Activated CD8-positive, alpha-beta memory T cell treated with anti-CD3 and anti-CD28 coated beads, Interleukin-2, amount 50 U/mL, for 48 hours (primary cell): ENCODE data around the gene SUSD4.
A peak's percentile ranks its signal among the peaks of the same experiment; 100 is the strongest.

Source experiments
- DNase-seq: peaks from one replicate; pipeline ENCODE4 v3.0.0-alpha.2; 2020

The SUSD4 gene

DNA sequence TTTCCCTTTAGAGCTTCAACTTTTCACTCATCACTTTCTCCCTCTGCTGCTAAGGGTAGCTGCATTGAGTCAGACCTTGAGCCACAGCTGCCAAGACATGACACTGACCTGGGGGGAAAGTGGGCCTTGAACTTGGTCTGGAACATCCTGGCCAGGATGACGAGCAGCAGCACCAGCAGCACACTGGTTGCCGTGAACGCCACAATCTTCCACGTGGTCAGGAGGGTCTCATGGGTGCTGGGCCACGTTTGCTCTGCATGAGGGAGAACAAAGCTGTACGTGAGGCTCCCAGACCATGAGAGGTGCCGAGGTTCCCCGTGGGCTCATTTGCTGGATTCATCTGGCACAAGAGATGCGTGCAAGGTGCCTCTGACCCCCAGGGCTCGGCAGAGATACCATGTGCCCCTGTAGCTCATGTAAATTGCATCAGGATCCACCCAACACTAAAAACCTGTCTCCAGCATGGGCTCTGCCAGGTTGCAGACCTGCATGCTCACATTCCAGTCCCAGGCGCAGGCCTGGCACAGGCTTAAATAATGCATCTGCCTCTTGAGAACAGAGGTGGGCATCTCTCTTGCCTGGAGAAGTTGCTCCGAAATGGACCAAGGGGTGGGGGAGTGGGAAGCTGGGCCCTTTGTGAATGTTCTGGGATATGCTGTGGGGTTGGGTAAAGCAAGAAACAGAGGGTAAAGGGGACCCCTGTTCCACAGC lies 136.3 kb downstream of the SUSD4 start:
- DNase-seq: peak; percentile 46

DNA sequence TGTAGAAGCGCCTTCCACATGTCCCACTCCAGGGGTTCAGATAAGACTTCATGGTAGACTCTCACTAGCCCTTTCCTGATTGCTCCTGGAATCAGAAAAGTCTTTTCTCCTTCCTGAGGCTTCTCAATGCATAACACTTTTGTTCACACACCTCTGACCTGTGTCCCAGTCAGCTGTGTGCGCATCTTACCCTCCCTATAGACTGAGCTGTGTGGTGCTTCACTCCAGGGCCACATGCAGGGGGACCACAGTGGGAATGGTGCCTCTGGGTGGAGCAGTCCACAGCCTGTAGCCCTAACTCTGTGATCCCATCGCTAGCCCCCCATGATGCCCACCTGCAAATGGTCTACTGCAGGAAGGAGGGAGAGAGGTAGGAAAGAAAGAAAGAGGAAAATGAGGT lies 136.9 kb downstream of the SUSD4 start:
- peak; percentile 36 for DNase-seq

DNA sequence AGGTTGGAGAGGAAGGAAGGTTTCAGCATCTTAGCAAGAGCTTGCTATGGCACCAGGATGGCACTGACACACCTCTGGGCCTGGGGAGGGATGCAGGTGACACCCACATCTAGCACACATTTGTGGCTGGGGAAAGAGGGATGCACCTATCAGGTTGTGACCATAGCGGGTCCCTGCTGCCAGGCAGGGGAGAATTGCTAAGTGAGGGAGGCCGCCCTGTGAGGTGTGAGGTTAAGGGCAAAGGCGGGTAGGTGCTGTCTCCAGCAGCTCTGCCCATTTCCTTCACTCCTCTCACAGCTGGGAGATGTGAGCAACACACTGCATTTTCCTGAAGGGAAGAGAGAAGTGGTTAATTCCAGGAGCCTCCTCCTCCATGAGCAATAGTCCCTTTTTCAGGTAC lies 137.7 kb downstream of the SUSD4 start:
- DNase-seq: peak; percentile 44

DNA sequence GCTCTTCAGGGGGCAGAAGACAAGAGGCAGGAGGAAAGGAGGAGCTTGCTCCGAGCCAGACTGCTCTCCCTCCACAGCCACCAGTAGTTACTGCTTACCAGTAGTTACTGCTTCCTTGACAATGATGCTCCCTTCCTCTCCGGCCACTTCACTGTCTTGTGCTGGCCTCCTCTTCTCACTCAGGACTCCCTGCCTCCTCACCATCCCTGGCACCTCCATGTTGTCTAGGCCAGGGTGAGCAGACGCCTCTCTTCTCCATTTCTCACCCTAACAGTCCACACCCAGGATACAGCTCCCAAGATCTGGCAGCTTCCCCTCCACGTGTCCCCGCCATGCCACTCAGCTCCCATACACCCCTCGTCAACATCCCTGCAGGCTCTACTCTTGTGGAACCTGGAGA lies 138.5 kb downstream of the SUSD4 start:
- peak; percentile 34 for DNase-seq

DNA sequence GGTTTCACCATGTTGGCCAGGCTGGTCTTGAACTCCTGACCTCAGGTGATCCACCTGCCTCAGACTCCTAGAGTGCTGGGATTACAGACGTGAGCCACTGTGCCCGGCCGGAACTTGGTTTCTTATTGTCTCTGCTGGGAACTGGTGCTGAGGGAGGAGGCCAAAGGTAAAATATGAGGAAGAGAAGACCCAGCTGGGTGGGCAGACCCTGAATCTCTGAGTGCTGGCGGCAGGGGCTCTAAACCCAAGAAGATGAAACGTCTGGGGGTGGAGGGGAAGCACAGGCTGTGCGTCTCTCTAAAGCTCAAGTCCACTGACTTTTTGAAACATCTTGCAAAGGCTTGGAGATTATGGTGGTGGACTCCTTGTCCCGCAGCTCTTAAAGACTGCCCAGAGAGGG lies 138.9 kb downstream of the SUSD4 start:
- peak; percentile 18 for DNase-seq

DNA sequence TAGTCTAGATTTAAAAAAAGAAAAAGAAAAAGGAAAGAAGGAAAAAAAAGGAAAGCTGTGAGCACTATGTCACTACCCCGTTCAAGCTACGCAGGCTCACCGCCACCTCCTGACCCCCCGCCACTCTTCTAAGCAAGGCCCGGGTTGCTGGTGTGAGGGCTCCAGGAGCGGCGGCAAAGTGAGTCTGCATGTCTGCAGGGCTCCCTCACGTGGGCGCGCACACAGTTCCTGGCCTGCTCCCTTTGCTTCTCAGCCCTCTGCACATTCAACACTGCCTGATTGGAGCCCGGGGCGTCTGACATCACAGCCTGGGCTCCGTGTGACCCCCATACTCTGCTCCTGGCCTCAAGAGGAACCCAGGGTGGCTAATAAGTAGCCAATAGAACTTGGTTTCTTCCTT lies 139.5 kb downstream of the SUSD4 start:
- peak; percentile 18 for DNase-seq

DNA sequence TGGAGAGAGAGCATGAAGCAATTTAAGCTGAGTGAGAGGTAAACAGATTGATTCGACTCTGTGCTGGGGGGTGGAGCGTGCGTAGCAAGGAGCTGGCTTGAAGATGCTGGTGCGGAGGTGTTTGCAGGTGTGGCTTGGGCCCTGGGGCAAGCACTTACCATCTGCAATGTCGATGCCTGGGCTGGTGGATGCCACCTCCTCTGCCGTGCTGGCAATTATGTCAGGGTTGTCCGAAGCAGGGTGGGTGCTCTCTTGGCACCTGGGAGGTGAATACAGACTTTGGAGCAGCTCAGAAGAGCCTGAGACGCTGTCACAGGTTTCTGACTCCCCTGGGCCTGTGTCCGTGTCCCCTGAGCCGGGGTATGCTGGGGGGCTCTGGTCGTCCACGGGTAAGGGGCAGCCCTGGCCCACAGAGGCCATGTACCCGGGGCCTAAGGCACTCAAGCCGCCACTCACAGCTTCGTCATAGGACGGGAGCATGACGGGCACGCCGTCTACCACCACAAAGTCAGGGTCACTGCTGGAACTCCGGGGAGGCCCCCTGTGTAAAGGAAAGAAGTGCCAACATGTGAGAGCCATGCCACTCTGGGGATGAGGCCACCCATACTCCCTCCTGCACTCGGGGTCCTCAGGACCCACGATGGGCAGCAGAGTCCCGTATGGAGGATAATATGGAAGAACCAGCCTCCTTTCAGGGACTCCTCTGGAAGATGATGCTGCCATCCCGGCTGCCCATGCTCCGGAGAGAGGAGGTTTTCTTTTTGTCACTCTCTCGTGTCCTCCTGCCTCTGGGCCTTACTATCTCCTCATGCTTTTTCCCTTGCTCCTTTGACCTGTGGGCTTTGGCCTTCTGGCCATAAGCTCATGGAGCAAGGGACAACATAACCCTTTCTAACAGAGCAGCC lies 140.6 kb downstream of the SUSD4 start:
- DNase-seq: peak; percentile 38

DNA sequence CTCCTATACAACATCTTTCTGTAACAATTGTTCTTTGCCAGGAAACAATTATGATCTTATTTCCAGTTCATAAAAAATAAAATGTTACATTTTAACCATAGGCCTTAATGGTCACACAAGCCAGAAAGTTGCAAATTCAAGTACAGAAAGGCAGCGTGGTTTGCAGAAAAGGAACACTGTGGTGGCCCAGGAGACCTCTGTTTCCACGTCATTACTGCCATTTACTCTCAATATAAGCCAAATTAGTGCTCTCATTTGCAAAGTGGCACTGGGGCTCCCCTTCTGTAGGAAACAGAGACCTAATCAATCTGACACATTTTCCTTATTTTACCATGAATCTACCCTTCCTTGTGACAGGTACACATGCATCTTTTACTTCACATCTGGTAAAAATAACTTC lies 141.6 kb downstream of the SUSD4 start:
- no peak for DNase-seq

DNA sequence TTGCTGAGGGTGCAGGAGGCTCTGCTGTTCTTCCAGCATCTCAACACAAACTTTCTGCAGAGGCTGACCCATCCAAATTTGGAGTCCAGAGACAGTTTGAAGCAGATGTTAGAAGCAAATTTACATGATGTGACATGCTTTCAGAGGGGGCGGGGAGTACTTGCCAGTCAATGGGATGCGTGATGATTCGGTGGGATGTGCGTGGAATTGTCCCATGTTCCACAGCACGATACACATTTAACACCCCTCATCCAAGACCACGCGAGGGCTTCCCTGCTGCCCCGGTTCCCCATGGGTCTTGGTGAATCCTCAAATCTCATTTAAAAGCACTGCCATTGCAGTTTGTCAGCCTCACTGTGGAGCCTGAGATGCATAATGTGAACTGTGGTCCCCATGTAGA lies 142.3 kb downstream of the SUSD4 start:
- DNase-seq: no peak

DNA sequence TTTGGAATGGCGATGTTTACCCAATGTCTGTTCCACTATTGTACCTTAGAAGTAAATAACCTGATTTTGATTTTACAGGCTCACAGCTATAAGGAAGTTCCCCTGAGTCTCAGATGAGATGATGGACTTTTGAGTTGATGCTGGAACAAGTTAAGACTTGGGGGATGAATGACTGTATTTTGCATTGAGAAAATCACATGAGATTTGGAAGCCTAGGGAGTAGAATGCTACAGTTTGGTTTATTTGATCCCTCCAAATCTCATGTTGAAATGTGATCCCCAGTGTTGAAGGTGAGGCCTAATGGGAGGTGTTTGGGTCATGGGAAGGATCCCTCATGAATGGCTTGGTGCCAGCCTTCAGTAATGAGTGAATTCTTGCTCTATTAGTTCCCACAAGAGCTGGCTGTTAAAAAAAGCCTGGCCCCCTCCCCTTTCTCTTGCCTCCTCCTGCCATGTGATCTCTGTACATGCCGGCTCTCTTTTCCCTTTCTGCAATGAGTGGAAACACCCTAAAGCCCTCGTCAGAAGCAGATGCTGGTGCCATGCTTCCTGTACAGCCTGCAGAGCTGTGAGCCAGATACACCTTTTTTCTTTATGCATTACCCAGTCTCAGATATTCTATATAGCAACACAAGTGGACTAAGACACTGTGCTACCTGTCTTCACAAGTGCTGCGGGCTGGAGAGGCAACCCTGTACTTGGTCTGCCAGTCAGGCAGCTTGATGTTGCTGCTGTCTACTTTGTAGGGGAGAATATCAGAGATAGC lies 143.9 kb downstream of the SUSD4 start:
- no peak for DNase-seq

DNA sequence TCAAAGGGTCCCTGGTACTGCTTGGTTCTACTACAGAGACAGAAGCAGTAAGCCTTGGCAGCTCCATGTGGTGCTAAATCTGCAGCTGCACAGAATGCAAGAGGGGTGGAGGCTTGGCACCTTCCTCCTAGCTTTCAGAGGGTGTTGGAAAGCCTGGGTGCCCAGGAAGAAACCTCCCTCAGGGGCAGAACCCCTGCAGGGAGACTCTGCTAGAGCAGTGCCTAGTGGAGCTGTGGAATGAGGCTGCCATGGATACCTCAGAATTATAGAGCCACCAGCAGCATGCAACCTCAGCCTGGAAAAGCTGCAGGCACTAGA lies 144.7 kb downstream of the SUSD4 start:
- DNase-seq: no peak

DNA sequence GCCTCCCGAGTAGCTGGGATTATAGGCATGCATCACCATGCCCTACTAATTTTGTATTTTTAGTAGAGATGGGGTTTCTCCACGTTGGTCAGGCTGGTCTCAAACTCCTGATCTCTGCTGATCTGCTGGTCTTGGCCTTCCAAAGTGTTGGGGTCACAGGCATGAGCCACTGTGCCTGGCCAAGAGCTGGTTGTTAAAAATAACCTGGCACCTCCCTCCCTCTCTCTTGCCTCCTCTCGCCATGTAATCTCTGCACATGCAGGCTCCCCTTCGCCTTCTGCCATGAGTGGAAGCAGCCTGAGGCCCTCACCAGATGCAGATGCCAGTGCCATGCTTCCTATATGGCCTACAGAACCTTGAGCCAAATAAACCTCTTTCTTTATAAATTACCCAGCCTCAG lies 146.2 kb downstream of the SUSD4 start:
- no peak for DNase-seq

DNA sequence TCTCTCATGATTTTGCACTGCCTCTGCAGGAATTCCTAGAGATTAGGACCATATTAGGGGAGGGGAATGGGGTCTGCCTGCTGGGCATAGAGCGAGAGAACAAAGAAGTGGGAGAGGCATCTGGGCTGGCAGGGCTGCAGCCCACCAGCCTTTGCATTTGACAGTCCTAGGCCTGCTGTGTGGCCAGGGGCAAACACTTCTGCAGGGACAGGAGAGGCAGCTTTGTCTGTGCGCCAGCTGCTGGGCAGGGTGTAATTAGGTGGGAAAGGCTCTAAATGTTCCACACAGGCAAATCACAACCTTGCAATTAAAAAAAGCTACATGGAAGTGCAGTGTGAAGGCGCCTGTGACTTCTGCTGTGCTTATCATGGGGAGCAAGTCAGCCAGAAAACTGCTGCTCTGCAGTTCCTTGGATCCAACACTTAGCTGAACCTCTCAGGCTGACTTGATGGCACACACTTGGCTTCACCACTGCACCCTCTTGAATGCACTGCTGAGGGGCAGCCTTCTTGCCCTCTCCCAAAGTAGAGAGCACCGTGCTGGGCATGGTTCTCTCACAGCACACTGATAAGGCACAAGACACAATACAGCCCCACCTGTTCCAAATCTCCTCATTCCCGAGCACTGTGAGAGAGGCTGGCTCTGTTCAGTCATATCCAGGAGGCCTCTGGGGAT lies 147.3 kb downstream of the SUSD4 start:
- no peak for DNase-seq

DNA sequence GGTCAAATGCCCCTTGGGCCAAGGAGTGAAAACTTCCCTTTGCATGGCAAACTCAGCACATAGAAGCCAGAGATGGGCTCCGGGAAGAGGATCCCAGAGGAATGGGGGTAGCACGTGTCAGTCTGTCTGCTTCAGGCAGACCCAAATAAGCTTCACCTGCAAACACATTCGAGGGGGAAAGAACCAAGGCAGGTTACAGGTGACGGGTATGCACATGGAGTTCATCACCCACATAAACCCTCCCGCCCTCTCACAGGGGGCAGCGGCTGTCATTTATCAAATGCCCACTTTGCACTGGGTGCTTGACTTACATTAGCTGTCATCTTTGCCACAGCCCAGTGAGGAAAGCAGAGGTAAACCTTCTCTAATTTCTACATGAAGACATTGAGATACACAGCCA lies 147.9 kb downstream of the SUSD4 start:
- DNase-seq: no peak

DNA sequence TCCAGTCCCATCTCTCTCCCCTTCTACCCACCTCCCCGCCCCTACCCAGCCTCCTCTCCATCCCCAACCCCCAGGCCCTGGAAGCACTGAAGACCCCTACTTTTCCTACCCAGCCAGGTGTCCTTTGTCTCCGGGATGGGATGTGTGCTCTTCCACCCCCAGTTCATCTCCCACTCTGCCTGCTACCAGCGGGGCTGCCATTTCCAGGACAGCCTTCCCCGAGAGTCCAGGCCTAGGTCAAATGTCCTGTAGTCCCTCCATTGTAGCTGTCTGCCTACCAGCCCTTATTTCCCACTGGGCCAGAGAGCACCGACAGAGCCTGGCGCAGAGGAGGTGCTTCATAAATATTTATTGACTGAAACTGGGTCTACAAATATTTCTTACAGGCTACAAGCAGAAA lies 148.9 kb downstream of the SUSD4 start:
- no peak for DNase-seq

DNA sequence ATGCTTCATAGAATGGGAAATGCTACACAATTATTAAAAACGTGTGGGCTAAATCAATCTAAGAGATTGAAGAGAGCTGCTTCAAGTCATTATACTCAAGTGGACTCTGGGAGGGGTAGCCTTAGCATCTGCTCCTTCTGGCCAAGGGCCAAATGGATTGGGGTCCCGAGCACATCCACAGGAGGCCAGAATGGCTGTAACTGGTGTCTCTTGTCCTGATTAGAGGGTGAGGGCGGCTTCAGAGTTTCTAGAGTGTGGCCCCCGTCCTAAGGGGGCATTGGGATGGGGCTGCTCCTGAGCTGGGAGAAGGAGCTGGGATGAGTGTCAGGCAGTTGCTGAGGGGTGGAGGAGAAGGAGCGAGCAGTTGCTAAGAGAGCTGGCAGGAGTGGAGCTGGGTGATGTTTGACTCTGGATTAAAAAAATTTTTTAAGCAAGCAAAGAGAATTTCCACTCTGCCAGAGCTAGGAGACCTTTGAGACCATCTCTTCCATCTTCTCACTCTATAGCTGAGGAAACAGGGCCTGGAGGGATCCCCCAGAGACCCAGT lies 149.6 kb downstream of the SUSD4 start:
- DNase-seq: no peak

DNA sequence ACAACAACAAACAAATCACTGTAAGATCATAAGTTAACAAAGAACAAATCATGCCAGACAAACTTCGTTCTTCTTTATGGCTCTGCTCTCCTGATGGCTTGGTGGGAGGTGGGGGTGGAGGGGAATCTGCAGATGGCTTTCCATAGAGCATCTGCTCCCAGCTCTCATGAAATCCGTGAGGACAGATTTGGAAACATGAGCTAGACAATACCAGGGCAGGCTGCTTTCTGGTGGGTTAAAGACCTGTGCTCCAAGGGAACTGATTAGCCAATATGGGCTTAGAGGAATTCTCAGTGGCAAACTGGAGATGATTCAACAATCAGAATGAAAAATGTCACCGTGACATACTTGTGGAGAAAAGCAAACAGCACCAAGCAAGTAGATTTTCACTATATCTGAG lies 151.5 kb downstream of the SUSD4 start:
- no peak for DNase-seq

DNA sequence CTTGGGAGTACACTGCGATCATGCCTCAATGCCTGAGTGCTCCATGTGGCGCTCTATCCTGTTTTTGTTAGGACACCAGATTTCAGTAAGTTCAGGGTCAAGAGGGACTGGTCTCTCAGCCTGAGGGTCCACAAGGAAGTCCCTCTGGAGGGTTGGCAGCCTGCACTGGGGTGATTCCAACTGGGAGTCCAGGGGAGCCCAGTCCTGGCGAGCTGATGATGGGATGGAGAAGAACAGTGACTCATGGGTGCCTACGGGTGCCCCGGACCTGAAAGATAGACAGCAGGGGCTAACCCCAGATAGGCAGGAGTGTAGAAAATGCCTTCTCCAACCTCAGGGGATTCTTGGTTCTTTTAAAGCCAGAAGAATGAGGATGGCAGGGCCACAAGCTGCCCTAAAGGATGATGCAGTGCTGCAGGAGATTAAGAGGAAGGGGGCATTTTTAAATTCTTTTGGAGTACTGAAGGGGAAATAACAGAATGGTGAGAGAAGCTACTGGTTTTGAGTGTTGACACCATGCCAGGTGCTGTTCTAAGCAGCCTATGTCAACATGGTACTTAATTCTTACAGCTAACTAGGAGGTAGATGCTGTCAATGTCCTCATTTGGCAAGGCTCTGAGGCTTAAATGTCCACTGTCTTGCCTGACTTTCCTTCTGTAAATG lies 152.5 kb downstream of the SUSD4 start:
- DNase-seq: no peak

DNA sequence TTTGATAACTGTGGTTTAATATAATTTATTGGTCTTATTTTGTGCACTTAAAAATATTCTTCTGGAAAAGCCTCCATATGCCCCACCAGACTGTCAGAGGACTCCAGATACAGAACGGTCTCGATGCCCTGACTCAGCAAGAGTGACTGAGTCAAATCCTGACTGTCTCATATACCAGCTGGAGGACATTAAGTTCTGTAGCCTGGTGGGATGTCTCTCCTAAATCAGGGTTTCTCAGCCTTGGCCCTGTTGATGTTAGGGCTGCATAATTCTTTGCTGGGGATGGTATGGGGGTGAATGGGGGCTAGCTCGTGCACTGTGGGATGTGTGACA lies 153.2 kb downstream of the SUSD4 start:
- DNase-seq: no peak

DNA sequence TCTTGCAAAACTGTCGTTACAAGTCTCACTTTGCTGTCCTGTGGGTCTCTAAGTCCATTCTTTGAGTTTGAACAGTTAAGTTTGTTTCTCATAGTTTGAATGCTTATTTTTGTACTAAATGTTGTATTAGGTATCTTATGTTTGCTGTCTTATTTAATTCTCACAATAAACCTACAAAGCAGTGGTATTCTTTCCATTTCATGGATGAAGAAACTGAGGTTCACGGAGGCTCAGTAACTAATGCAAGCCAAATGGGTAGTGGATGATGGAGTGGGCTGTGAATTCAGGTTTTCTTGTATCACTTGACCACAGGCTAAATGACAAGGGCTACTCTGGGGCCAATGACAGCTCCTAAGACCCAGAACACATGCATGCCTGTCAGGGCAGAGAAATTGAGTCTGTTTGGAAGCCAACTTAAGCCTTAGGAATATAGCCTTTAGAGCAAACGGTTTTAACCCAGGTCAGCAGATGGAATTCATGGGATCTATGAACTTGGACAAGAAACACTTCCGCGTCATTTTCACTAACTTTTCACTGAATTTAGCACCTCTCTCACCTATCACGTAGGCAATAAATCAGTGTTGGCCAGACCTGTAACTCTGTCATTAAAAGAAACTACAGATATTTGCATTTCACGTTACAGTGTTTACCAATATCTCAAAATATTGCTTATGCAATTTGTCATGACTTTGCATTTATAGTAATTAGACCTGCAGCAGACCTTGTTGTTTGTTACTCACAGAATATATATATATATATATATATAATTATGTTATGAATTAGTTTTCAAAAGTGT lies 153.8 kb downstream of the SUSD4 start:
- DNase-seq: no peak

DNA sequence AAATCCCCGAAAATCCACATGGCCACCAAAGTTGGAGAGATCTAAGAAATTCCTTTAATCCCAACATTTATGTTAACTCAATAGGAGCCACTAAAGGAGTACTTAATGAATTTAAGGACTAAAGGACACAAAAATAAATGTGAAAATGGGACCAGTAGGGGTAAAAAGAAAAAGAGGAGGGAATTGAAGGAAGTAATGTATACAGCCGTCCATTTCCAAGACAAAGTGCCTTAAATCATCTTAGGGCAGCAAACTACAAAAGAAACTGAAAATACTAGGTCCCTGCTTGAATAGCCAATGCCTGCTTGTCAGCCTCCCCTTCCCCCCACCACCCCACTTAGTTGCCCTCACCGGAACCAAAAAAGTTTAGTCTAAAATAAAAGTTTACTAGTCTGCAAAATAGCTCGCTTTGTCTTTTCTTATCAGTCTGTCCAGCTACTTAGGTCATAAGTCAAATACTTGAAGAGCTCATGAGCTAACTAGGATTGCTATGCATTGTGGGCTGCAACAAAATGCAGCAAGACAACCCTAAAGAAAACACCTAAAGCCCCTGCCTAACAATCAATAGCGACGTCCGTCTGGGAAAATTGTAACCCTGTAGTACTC lies 154.6 kb downstream of the SUSD4 start:
- no peak for DNase-seq
